Body of pancreas (tissue), 4 donors: Measurements from ENCODE around the gene PLEKHA7. TPM values are rescaled to one million over a fixed set of nuclear protein-coding genes. Genes with fewer than 3 reads are reported as not detected.

Source experiments
- ATAC-seq: fragments of 150-250 bp; one replicate; pipeline ENCODE4 v1.9.1; 2016
- DNase-seq, 4 donors: peaks; one replicate each; pipeline ENCODE4 v3.0.0-alpha.2; 2019
- H3K27ac ChIP-seq, 4 donors: fragments of 200-600 bp; sonication (generic); 1 replicate in 3 of 4; 2 replicates in 1 of 4; pipeline versions ENCODE4 v1.5.1 to v1.6.1; 2016 to 2019; ENCODE audit warnings: mild to moderate bottlenecking in 1 of 4, mixed read lengths in 1 of 4, moderate library complexity in 1 of 4
- H3K27me3 ChIP-seq, 2 donors: fragments of 200-600 bp; sonication (generic); one replicate each; pipeline ENCODE4 v1.6.0; 2016; ENCODE audit warnings: mild to moderate bottlenecking in 1 of 2
- H3K36me3 ChIP-seq, 2 donors: fragments of 200-600 bp; sonication (generic); replicated peaks in 1 of 2; 2 replicates each; pipeline ENCODE4 v1.5.1; 2016; ENCODE audit warnings: low read depth in 2 of 2; ENCODE audit not compliant: insufficient read depth in 1 of 2
- H3K4me1 ChIP-seq: fragments of 200-600 bp; sonication (generic); one replicate; pipeline ENCODE4 v1.6.0; 2016
- H3K4me3 ChIP-seq, 2 donors: fragments of 200-600 bp; sonication (generic); 1 replicate in 1 of 2; 2 replicates in 1 of 2; pipeline ENCODE4 v1.5.1; 2016 to 2019
- H3K9me3 ChIP-seq, 3 donors: fragments of 200-600 bp; sonication (generic); 1 replicate in 2 of 3; 2 replicates in 1 of 3; pipeline ENCODE4 v1.5.1; 2016
- CTCF ChIP-seq, 7 experiments: fragments of 450-650 bp in 4 of 7; fragments of 200-600 bp in 3 of 7; sonication (generic) in 3 of 7; IDR thresholded peaks; one replicate each; pipeline ENCODE4 v1.5.1; 2016 to 2019; ENCODE audit warnings: antibody characterized with exemption in 7 of 7
- POLR2A ChIP-seq, 3 donors: fragments of 450-650 bp; IDR thresholded peaks; one replicate each; pipeline ENCODE4 v1.6.1; 2016; ENCODE audit warnings: antibody characterized with exemption in 3 of 3, mild to moderate bottlenecking in 2 of 3
- WGBS, 2 donors: methylation state at CpG; one replicate each; pipeline ENCODE4 v1.1.5; 2017; 5-methylcytosine and 5-hydroxymethylcytosine counted together
- intact Hi-C: fragments of 100-400 bp; cut with DNase I; formaldehyde crosslinking; loops from one replicate; pipeline ENCODE4 v1.15.1; 2023
- total RNA-seq, 2 donors: library from RNA; depleted of rRNA; stranded (reverse); fragments of >200 nt; gene quantifications; one replicate each; pipeline ENCODE4 v1.1.0, GENCODE V29; 2016

Gene PLEKHA7
- total RNA-seq, 2 donors from 2014 or later: 30.4 to 34.6 TPM

GRCh38 chr11:16785520-16786128 lies 228.6 kb downstream of the PLEKHA7 start:
- peak; percentile 72 for ATAC-seq
- WGBS, 2 donors: 52 to 60% methylated on average over 7 of the region's 7 CpGs
- Histone ChIP-seq H3K4me3 (no peak overlapping the region), H3K27me3 (no peaks in the 10 kb centered on the region), H3K9me3 (no peaks in the 10 kb centered on the region), H3K27ac (no peak overlapping the region), H3K36me3 (no peaks in the 10 kb centered on the region), H3K4me1 (peaks cover 9% of the 10 kb centered on the region)
- DNase-seq: peak; percentile 68 to 74 (median 72)
- intact Hi-C loops: no loop called here
- peak; percentile 52 to 80 (median 75) for TF ChIP-seq CTCF (IDR thresholded peaks at IDR 0.05)
- no peak for TF ChIP-seq POLR2A (IDR thresholded peaks at IDR 0.05)

GRCh38 chr11:16784666-16785065 lies 229.5 kb downstream of the PLEKHA7 start:
- Histone ChIP-seq H3K27ac (no peak overlapping the region), H3K4me1 (peaks cover 9% of the 10 kb centered on the region), H3K4me3 (no peak overlapping the region), H3K27me3 (no peaks in the 10 kb centered on the region), H3K36me3 (no peaks in the 10 kb centered on the region), H3K9me3 (no peaks in the 10 kb centered on the region)
- ATAC-seq (no peak), DNase-seq (no peak)
- TF ChIP-seq CTCF (IDR thresholded peaks at IDR 0.05) (no peak), POLR2A (IDR thresholded peaks at IDR 0.05) (no peak)
- intact Hi-C loops: no loop called here
- 76 to 83% methylated on average over 2 of the region's 2 CpGs for WGBS, 2 donors

- 79 to 90% methylated on average over 2 of the region's 2 CpGs for WGBS, 2 donors
- DNase-seq (no peak), ATAC-seq (no peak)
- intact Hi-C loops: no loop called here
- no peaks in the 10 kb centered on the region for H3K9me3 ChIP-seq
- H3K27ac ChIP-seq: no peak overlapping the region
- no peaks in the 10 kb centered on the region for H3K27me3 ChIP-seq
- H3K4me3 ChIP-seq: no peak overlapping the region
- H3K36me3 ChIP-seq: no peaks in the 10 kb centered on the region
- H3K4me1 ChIP-seq: peaks cover 9% of the 10 kb centered on the region
- TF ChIP-seq CTCF (IDR thresholded peaks at IDR 0.05) (no peak), POLR2A (IDR thresholded peaks at IDR 0.05) (no peak)
These were observed 230.1 kb downstream of the PLEKHA7 start for GRCh38 chr11:16784097-16784496.

DNA sequence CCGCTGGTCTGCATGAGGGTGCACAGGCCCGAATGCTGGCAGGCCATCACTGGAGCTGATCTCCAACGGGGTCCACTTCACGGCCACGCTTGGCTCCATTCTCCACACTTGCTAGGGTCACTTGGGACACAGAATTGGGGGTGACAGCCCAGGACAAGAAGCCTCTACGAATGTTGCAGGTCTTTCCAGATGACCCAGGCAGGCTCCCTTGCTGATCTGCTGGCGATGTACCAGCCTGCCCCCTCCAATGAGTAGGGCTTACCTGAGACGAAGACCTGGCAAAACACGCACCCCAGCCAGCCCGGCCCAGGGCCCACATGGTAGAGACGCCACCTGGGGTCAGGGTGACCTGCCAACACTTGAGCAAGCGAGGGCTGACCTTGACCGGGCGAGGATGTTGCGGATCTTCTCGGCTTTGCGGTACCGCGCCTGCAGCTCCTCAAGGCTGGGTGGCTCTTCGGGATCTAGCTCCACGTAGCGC lies 230.9 kb downstream of the PLEKHA7 start:
- intact Hi-C loops: no loop called here

More for the DNA sequence above, 230.9 kb downstream of the PLEKHA7 start:
- TF ChIP-seq CTCF (IDR thresholded peaks at IDR 0.05) (no peak), POLR2A (IDR thresholded peaks at IDR 0.05) (no peak)
- Histone ChIP-seq H3K4me1 (peaks cover 8% of the 10 kb centered on the region), H3K9me3 (no peaks in the 10 kb centered on the region), H3K27ac (no peak overlapping the region), H3K27me3 (no peaks in the 10 kb centered on the region), H3K36me3 (peaks cover 0 to 2% of the 10 kb centered on the region in 2 donors), H3K4me3 (no peak overlapping the region)
- DNase-seq: no peak
- ATAC-seq: no peak
- 91 to 94% methylated on average over 12 to 22 of the region's 22 CpGs for WGBS, 2 donors
